WTC11 (cell line): ENCODE results near the gene GPC1. TPM values are rescaled to one million over a fixed set of nuclear protein-coding genes. Genes with fewer than 3 reads are reported as not detected.

Experiments
- ATAC-seq: fragments of 200-7000 bp; cut with Tn5 transposase; 2 replicates; pipeline ENCODE4 v1.10.0; 2021; ENCODE audit warnings: mild to moderate bottlenecking, moderate library complexity
- CTCF ChIA-PET: fragments of 300-600 bp; sonication (Branson Sonifier 250); formaldehyde crosslinking; loops from one replicate; lab custom pipeline; 2021; ENCODE audit warnings: antibody characterized with exemption; lab: Charles Lee
- POLR2A ChIA-PET: fragments of 350-600 bp; sonication (Branson Sonifier 250); formaldehyde crosslinking; loops from one replicate; lab custom pipeline; 2021; ENCODE audit warnings: antibody characterized with exemption; lab: Charles Lee
- DNase-seq: peaks from one replicate; pipeline ENCODE4 v3.0.0; 2021; ENCODE audit warnings: low spot score
- H3K27ac Mint-ChIP-seq: 2 replicates; pipeline ENCODE4 v1.8.0; 2021; ENCODE audit warnings: mixed read lengths
- H3K27me3 Mint-ChIP-seq: 2 replicates; pipeline ENCODE4 v1.8.0; 2021; ENCODE audit warnings: low read depth, mild to moderate bottlenecking, moderate library complexity, mixed read lengths
- H3K36me3 Mint-ChIP-seq: 2 replicates; pipeline ENCODE4 v1.8.0; 2021; ENCODE audit warnings: mixed read lengths
- H3K4me1 Mint-ChIP-seq: 2 replicates; pipeline ENCODE4 v1.8.0; 2022; ENCODE audit warnings: mixed read lengths
- H3K4me3 Mint-ChIP-seq: 2 replicates; pipeline ENCODE4 v1.8.0; 2021; ENCODE audit warnings: mild to moderate bottlenecking, moderate library complexity, mixed read lengths
- H3K9me3 Mint-ChIP-seq: 2 replicates; pipeline ENCODE4 v1.8.0; 2021; ENCODE audit warnings: mixed read lengths
- AFF4 ChIP-seq: sonication (generic); formaldehyde crosslinking; IDR thresholded peaks from 2 replicates; pipeline ENCODE4 v1.8.1; 2023; ENCODE audit warnings: mild to moderate bottlenecking, missing genetic modification reagents, borderline replicate concordance
- CTCF ChIP-seq: fragments of 200-600 bp; IDR thresholded peaks from 2 replicates; pipeline ENCODE4 v1.8.0; 2022; ENCODE audit warnings: antibody characterized with exemption
- GRHL2 ChIP-seq: fragments of 250-450 bp; sonication (Bioruptor Pico); IDR thresholded peaks from 2 replicates; pipeline ENCODE4 v1.8.0; 2022; ENCODE audit warnings: mild to moderate bottlenecking, moderate library complexity; ENCODE audit not compliant: insufficient replicate concordance, severe bottlenecking
- HMGA2 ChIP-seq: fragments of 250-450 bp; sonication (Bioruptor Pico); IDR thresholded peaks from 2 replicates; pipeline ENCODE4 v1.4.0; 2021; ENCODE audit warnings: mild to moderate bottlenecking, moderate library complexity
- MYBL2 ChIP-seq: sonication (generic); formaldehyde crosslinking; IDR thresholded peaks from 2 replicates; pipeline ENCODE4 v1.8.1; 2023; ENCODE audit warnings: mild to moderate bottlenecking, moderate library complexity, missing genetic modification reagents
- NFATC4 ChIP-seq: fragments of 250-450 bp; sonication (Bioruptor Pico); IDR thresholded peaks from 2 replicates; pipeline ENCODE4 v1.9.0; 2021; ENCODE audit warnings: mild to moderate bottlenecking
- RORB ChIP-seq: fragments of 250-450 bp; sonication (Bioruptor Pico); IDR thresholded peaks from 2 replicates; pipeline ENCODE4 v1.9.0; 2021; ENCODE audit warnings: mild to moderate bottlenecking
- STAT6 ChIP-seq: sonication (generic); formaldehyde crosslinking; conservative IDR thresholded peaks from 2 replicates; pipeline ENCODE4 v1.8.1; 2023; ENCODE audit warnings: mild to moderate bottlenecking, low read depth, missing genetic modification reagents, moderate library complexity
- TCF7 ChIP-seq: sonication (generic); formaldehyde crosslinking; IDR thresholded peaks from 2 replicates; pipeline ENCODE4 v1.8.0; 2022; ENCODE audit warnings: mild to moderate bottlenecking, low read depth, missing genetic modification reagents, moderate library complexity
- ZBTB43 ChIP-seq: sonication (generic); formaldehyde crosslinking; IDR thresholded peaks from 2 replicates; pipeline ENCODE4 v1.8.1; 2023; ENCODE audit warnings: mild to moderate bottlenecking, missing genetic modification reagents
- ZNF232 ChIP-seq: sonication (generic); formaldehyde crosslinking; IDR thresholded peaks from 2 replicates; pipeline ENCODE4 v1.8.0; 2022; ENCODE audit warnings: mild to moderate bottlenecking, missing genetic modification reagents
- ZNF396 ChIP-seq: fragments of 250-450 bp; sonication (Bioruptor Pico); IDR thresholded peaks from 2 replicates; pipeline ENCODE4 v1.8.0; 2021; ENCODE audit warnings: mild to moderate bottlenecking, moderate library complexity, borderline replicate concordance
- ZNF423 ChIP-seq: fragments of 250-450 bp; sonication (Bioruptor Pico); IDR thresholded peaks from 2 replicates; pipeline ENCODE4 v2.1.2; 2022; ENCODE audit warnings: mild to moderate bottlenecking, moderate library complexity
- ZNF671 ChIP-seq: fragments of 250-450 bp; sonication (Bioruptor Pico); IDR thresholded peaks from 2 replicates; pipeline ENCODE4 v1.8.0; 2021; ENCODE audit warnings: mild to moderate bottlenecking
- total RNA-seq: library from RNA; stranded (reverse); gene quantifications from 3 replicates; pipeline ENCODE4 v1.2.3, GENCODE V29; 2021
- TF ChIP-seq, protein P1 (sequence below): sonication (generic); formaldehyde crosslinking; IDR thresholded peaks from 2 replicates; pipeline ENCODE4 v1.8.0; 2023; ENCODE audit warnings: missing genetic modification reagents
- TF ChIP-seq, protein P2 (sequence below): sonication (generic); formaldehyde crosslinking; IDR thresholded peaks from 2 replicates; pipeline ENCODE4 v1.8.1; 2022; ENCODE audit warnings: mild to moderate bottlenecking, missing genetic modification reagents, moderate library complexity, borderline replicate concordance

GPC1 gene
- total RNA-seq, 1 experiment from 2014 or later: 41.5 TPM

DNA sequence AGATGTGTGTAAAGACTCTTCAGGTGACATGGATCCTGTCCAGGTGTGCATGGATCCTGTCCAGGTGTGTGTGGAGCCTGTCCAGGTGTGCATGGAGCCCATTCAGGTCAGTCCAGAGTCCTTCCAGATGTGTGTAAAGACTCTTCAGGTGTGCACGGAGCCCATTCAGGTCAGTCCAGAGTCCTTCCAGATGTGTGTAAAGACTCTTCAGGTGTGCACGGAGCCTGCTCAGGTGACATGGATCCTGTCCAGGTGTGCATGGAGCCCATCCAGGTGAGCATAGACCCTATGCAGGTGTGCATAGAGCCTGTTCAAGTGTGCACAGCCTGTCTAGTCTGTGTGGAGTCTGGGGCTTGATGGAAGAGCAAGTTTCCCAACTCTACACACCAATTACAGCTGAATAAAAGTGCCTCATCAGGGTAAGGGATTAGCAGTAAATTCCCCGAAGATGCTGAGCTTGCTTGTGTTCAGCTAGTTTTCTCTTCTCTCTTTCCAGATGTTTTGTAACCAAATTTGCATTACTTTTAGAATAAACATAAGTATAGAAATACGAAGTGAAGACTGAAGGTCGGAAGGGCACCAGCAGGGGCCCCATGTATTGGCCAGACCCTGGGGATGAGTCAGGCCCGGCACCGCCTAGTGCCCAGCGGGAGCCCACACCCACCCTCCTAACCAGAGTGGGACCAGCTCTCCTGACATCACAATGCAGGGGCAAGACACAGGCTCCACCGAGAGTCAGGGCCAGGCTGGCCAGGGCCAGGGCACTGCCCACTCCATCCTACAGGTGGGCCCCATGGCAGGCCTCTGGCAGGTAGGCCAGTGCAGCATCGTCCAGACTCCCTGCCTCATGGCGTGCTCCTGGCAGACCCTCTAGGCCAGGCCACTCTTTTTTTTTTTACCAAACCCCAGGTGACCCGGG lies 38.6 kb upstream of the GPC1 start (continued):
- TF ChIP-seq NFATC4 (CRISPR knock-in tag) (no peak), HMGA2 (CRISPR knock-in tag) (no peak)
- TF ChIP-seq, protein P1, sequence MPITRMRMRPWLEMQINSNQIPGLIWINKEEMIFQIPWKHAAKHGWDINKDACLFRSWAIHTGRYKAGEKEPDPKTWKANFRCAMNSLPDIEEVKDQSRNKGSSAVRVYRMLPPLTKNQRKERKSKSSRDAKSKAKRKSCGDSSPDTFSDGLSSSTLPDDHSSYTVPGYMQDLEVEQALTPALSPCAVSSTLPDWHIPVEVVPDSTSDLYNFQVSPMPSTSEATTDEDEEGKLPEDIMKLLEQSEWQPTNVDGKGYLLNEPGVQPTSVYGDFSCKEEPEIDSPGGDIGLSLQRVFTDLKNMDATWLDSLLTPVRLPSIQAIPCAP (CRISPR knock-in tag): no peak

- POLR2A ChIA-PET: no interaction called here
- H3K4me3 Mint-ChIP-seq: no peak overlapping the region
- ATAC-seq: no peak
- no peak for TF ChIP-seq ZBTB43 (CRISPR knock-in tag)
- TF ChIP-seq, protein P2, sequence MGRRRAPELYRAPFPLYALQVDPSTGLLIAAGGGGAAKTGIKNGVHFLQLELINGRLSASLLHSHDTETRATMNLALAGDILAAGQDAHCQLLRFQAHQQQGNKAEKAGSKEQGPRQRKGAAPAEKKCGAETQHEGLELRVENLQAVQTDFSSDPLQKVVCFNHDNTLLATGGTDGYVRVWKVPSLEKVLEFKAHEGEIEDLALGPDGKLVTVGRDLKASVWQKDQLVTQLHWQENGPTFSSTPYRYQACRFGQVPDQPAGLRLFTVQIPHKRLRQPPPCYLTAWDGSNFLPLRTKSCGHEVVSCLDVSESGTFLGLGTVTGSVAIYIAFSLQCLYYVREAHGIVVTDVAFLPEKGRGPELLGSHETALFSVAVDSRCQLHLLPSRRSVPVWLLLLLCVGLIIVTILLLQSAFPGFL (CRISPR knock-in tag): no peak
- no peak for TF ChIP-seq ZNF423
- TF ChIP-seq NFATC4 (CRISPR knock-in tag): no peak
- TF ChIP-seq ZNF671: no peak
- no peak for TF ChIP-seq AFF4 (CRISPR knock-in tag)
- no peak for TF ChIP-seq STAT6 (CRISPR knock-in tag)
- TF ChIP-seq, protein P1 (CRISPR knock-in tag): no peak
- TF ChIP-seq CTCF: no peak
- TF ChIP-seq TCF7 (CRISPR knock-in tag): no peak
- TF ChIP-seq ZNF396 (CRISPR knock-in tag): no peak
- no peak for TF ChIP-seq ZNF232
- no peak for TF ChIP-seq GRHL2 (CRISPR knock-in tag)
- TF ChIP-seq MYBL2 (CRISPR knock-in tag): no peak
- no peak for TF ChIP-seq RORB (CRISPR knock-in tag)
- DNase-seq: no peak
- H3K27ac Mint-ChIP-seq: no peak overlapping the region
- no peaks in the 10 kb centered on the region for H3K36me3 Mint-ChIP-seq
- H3K9me3 Mint-ChIP-seq: no peaks in the 10 kb centered on the region
- CTCF ChIA-PET: interaction anchor here (0.6 kb wide), 1 partner anchor 11 kb away, joined by 5 read pairs; no protein-coding TSS in a partner anchor
- H3K27me3 Mint-ChIP-seq: no peaks in the 10 kb centered on the region
- peaks cover 9% of the 10 kb centered on the region for H3K4me1 Mint-ChIP-seq
Observed at GRCh38 chr2:240397542-240397916, 37.9 kb upstream of the GPC1 start.
